ENCODE data around the gene USP48. TPM values are rescaled to one million over a fixed set of nuclear protein-coding genes. Genes with fewer than 3 reads are reported as not detected.

USP48 gene
- total and polyA plus RNA-seq, 2 of the 8 experiments (the other 6 are each of a cell fraction or from before 2014, with no cell fraction given) = 12.8 to 83.5 TPM

- TF ChIP-seq CHD7 (IDR thresholded peaks at IDR 0.05; ENCODE audit: insufficient replicate concordance, low read length) (no peak), SIX5 (IDR thresholded peaks at IDR 0.05; ENCODE audit: low read depth, low read length) (no peak), RXRA (IDR thresholded peaks at IDR 0.05; ENCODE audit: insufficient read depth, low read depth, low read length) (no peak), SP4 (IDR thresholded peaks at IDR 0.05; ENCODE audit: low read length) (no peak), KDM5A (IDR thresholded peaks at IDR 0.05; ENCODE audit: low read length) (no peak), ASH2L (IDR thresholded peaks at IDR 0.05; ENCODE audit: low read length) (no peak), MAFK (IDR thresholded peaks at IDR 0.05; ENCODE audit: low read depth, low read length) (no peak), ATF2 (IDR thresholded peaks at IDR 0.05; ENCODE audit: low read length) (no peak), SUZ12 (IDR thresholded peaks at IDR 0.05; ENCODE audit: low read length) (no peak), BCL11A (IDR thresholded peaks at IDR 0.05; ENCODE audit: low read depth in 2 of 2, low read length in 2 of 2) (no peak)
These were observed 33.0 kb downstream of the USP48 start (continued) for GRCh38 chr1:21749859-21750468.
